ENCODE measurements around the gene NEK7. TPM values are rescaled to one million over a fixed set of nuclear protein-coding genes. Genes with fewer than 3 reads are reported as not detected.

The NEK7 gene
- total RNA-seq, 1 experiment from 2014 or later, result 25.2 TPM

GRCh38 chr1:198232378-198232777 is 75.6 kb downstream of the NEK7 start:
- ChIA-PET CTCF (no interaction called here), POLR2A (ENCODE audit: unreplicated experiment) (no interaction called here)
- H3K4me2 ChIP-seq (ENCODE audit: low read length), result no peak overlapping the region
- no peak overlapping the region for H3K9ac ChIP-seq (ENCODE audit: low read length)
- peaks cover 15% of the 10 kb centered on the region for H3K4me1 ChIP-seq (ENCODE audit: insufficient read depth, low read length)
- no peaks in the 10 kb centered on the region for H4K20me1 ChIP-seq (ENCODE audit: low read length)
- H3K79me2 ChIP-seq (ENCODE audit: low read length), result peaks cover 33% of the 10 kb centered on the region; the same call in 1 of the 2 replicates
- no peak overlapping the region for H3K4me3 ChIP-seq (ENCODE audit: low read length)
- DNase-seq (no peak), ATAC-seq (no peak)
- no peaks in the 10 kb centered on the region for H3K9me3 ChIP-seq (ENCODE audit: low read length)
- no peaks in the 10 kb centered on the region for H3K9me2 ChIP-seq (replicated peaks; ENCODE audit: low read length)
- no peak overlapping the region for H2AFZ ChIP-seq (ENCODE audit: low read length)
- no peaks in the 10 kb centered on the region for H3F3A ChIP-seq (ENCODE audit: low read length, unreplicated experiment)
- intact Hi-C loops (cut with micrococcal nuclease), result no loop called here
- H3K27ac ChIP-seq (ENCODE audit: low read length), result no peak overlapping the region
- TF ChIP-seq EZH2 (IDR thresholded peaks at IDR 0.05; ENCODE audit: low read length, unreplicated experiment) (no peak), EZH2phosphoT487 (IDR thresholded peaks at IDR 0.05; ENCODE audit: borderline replicate concordance, low read length) (no peak)
- TF ChIP-seq, protein P1, sequence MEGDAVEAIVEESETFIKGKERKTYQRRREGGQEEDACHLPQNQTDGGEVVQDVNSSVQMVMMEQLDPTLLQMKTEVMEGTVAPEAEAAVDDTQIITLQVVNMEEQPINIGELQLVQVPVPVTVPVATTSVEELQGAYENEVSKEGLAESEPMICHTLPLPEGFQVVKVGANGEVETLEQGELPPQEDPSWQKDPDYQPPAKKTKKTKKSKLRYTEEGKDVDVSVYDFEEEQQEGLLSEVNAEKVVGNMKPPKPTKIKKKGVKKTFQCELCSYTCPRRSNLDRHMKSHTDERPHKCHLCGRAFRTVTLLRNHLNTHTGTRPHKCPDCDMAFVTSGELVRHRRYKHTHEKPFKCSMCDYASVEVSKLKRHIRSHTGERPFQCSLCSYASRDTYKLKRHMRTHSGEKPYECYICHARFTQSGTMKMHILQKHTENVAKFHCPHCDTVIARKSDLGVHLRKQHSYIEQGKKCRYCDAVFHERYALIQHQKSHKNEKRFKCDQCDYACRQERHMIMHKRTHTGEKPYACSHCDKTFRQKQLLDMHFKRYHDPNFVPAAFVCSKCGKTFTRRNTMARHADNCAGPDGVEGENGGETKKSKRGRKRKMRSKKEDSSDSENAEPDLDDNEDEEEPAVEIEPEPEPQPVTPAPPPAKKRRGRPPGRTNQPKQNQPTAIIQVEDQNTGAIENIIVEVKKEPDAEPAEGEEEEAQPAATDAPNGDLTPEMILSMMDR (conservative IDR thresholded peaks at IDR 0.05; ENCODE audit: low read depth, low read length), result no peak
- no peaks in the 10 kb centered on the region; the same call in 1 of the 2 replicates for H3K36me3 ChIP-seq (ENCODE audit: low read depth, low read length)
- no TSS peak for BruUV-seq (replicated peaks)
- no peaks in the 10 kb centered on the region for H3K27me3 ChIP-seq (ENCODE audit: low read length)

- ChIA-PET CTCF (no interaction called here), POLR2A (ENCODE audit: unreplicated experiment) (no interaction called here)
- H3K4me3 ChIP-seq (ENCODE audit: low read length), result no peak overlapping the region
- no peak overlapping the region for H3K9ac ChIP-seq (ENCODE audit: low read length)
- H3K4me1 ChIP-seq (ENCODE audit: insufficient read depth, low read length), result peaks cover 15% of the 10 kb centered on the region
- H3K4me2 ChIP-seq (ENCODE audit: low read length), result no peak overlapping the region
- BruUV-seq (replicated peaks), result no TSS peak
- no peaks in the 10 kb centered on the region for H3K27me3 ChIP-seq (ENCODE audit: low read length)
- ATAC-seq, result no peak
- H3K79me2 ChIP-seq (ENCODE audit: low read length), result peaks cover 33% of the 10 kb centered on the region; the same call in 1 of the 2 replicates
- TF ChIP-seq EZH2phosphoT487 (IDR thresholded peaks at IDR 0.05; ENCODE audit: borderline replicate concordance, low read length), result no peak
- no peak for TF ChIP-seq EZH2 (IDR thresholded peaks at IDR 0.05; ENCODE audit: low read length, unreplicated experiment)
- TF ChIP-seq, protein P1 (conservative IDR thresholded peaks at IDR 0.05; ENCODE audit: low read depth, low read length), result no peak
- intact Hi-C loops (cut with micrococcal nuclease), result no loop called here
- H3F3A ChIP-seq (ENCODE audit: low read length, unreplicated experiment), result no peaks in the 10 kb centered on the region
- no peaks in the 10 kb centered on the region for H3K9me2 ChIP-seq (replicated peaks; ENCODE audit: low read length)
- H2AFZ ChIP-seq (ENCODE audit: low read length), result no peak overlapping the region
- no peaks in the 10 kb centered on the region; the same call in 1 of the 2 replicates for H3K36me3 ChIP-seq (ENCODE audit: low read depth, low read length)
- no peaks in the 10 kb centered on the region for H4K20me1 ChIP-seq (ENCODE audit: low read length)
- DNase-seq, result no peak
- H3K9me3 ChIP-seq (ENCODE audit: low read length), result no peaks in the 10 kb centered on the region
- H3K27ac ChIP-seq (ENCODE audit: low read length), result no peak overlapping the region
Observed at GRCh38 chr1:198232940-198233675, 76.3 kb downstream of the NEK7 start.

All from PC-3 (cell line).